HEK293T (cell line): ENCODE measurements around the gene NEK10.

ENCODE experiments used
- CTCF ChIA-PET: fragments of 350-600 bp; formaldehyde crosslinking; extraction: SDS; loops from one replicate; lab custom pipeline; 2021; ENCODE audit warnings: antibody characterized with exemption, inconsistent platforms; lab: Yijun Ruan, JAX
- POLR2A ChIA-PET: fragments of 350-600 bp; formaldehyde crosslinking; extraction: SDS; loops from one replicate; lab custom pipeline; 2020; ENCODE audit warnings: antibody characterized with exemption, inconsistent platforms; lab: Yijun Ruan, JAX
- DNase-seq: peaks from one replicate; pipeline ENCODE4 v3.0.0; 2012; ENCODE audit warnings: mixed read lengths; ENCODE audit errors: extremely low spot score
- ARNT ChIP-seq: fragments of 450-650 bp; IDR thresholded peaks from 2 replicates; pipeline ENCODE4 v1.6.1; 2017; ENCODE audit warnings: mild to moderate bottlenecking
- BHLHE40 ChIP-seq: fragments of 450-650 bp; IDR thresholded peaks from 2 replicates; pipeline ENCODE4 v1.6.1; 2016; ENCODE audit warnings: mild to moderate bottlenecking, moderate library complexity, borderline replicate concordance
- CTBP1 ChIP-seq: fragments of 450-650 bp; IDR thresholded peaks from 2 replicates; pipeline ENCODE4 v1.6.1; 2016; ENCODE audit warnings: borderline replicate concordance
- ELF4 ChIP-seq: fragments of 450-650 bp; IDR thresholded peaks from 2 replicates; pipeline ENCODE4 v1.6.1; 2017; ENCODE audit warnings: antibody characterized with exemption
- FOXA1 ChIP-seq: fragments of 450-650 bp; IDR thresholded peaks from 2 replicates; pipeline ENCODE4 v1.6.1; 2016; ENCODE audit warnings: mild to moderate bottlenecking
- FOXK2 ChIP-seq: fragments of 450-650 bp; IDR thresholded peaks from 2 replicates; pipeline ENCODE4 v1.6.1; 2016; ENCODE audit warnings: mild to moderate bottlenecking
- FOXM1 ChIP-seq: fragments of 450-650 bp; IDR thresholded peaks from 2 replicates; pipeline ENCODE4 v1.6.1; 2017; ENCODE audit warnings: mild to moderate bottlenecking, borderline replicate concordance
- HDGF ChIP-seq: fragments of 450-650 bp; IDR thresholded peaks from 2 replicates; pipeline ENCODE4 v1.6.1; 2017; ENCODE audit warnings: antibody characterized with exemption, borderline replicate concordance
- L3MBTL2 ChIP-seq: fragments of 450-650 bp; conservative IDR thresholded peaks from 2 replicates; pipeline ENCODE4 v1.6.1; 2016; ENCODE audit warnings: mild to moderate bottlenecking
- LEF1 ChIP-seq: fragments of 450-650 bp; IDR thresholded peaks from 2 replicates; pipeline ENCODE4 v1.6.1; 2017; ENCODE audit warnings: mild to moderate bottlenecking, borderline replicate concordance
- NFRKB ChIP-seq: fragments of 450-650 bp; IDR thresholded peaks from 2 replicates; pipeline ENCODE4 v1.6.1; 2016; ENCODE audit warnings: mild to moderate bottlenecking, moderate library complexity
- PKNOX1 ChIP-seq: fragments of 450-650 bp; IDR thresholded peaks from 2 replicates; pipeline ENCODE4 v1.6.1; 2016
- SP1 ChIP-seq: fragments of 450-650 bp; IDR thresholded peaks from 2 replicates; pipeline ENCODE4 v1.6.1; 2017
- SUZ12 ChIP-seq: fragments of 450-650 bp; IDR thresholded peaks from 2 replicates; pipeline ENCODE4 v1.6.1; 2016; ENCODE audit warnings: mild to moderate bottlenecking
- TARDBP ChIP-seq: fragments of 450-650 bp; IDR thresholded peaks from 2 replicates; pipeline ENCODE4 v1.6.1; 2016
- ZNF384 ChIP-seq: fragments of 450-650 bp; IDR thresholded peaks from 2 replicates; pipeline ENCODE4 v1.6.1; 2016

The NEK10 gene

GRCh38 chr3:27193056-27193455 lies 176.1 kb downstream of the NEK10 start:
- no peak for TF ChIP-seq ARNT
- no peak for DNase-seq
- POLR2A ChIA-PET = no interaction called here
- CTCF ChIA-PET = interaction anchor here (0.7 kb wide), 1 partner anchor 51 kb away, joined by 3 read pairs; no protein-coding TSS in a partner anchor

GRCh38 chr3:27186013-27186412 lies 183.2 kb downstream of the NEK10 start:
- ChIA-PET POLR2A (no interaction called here), CTCF (no interaction called here)
- DNase-seq = no peak

GRCh38 chr3:27185231-27185989 lies 183.8 kb downstream of the NEK10 start:
- no peak for DNase-seq
- ChIA-PET POLR2A (no interaction called here), CTCF (no interaction called here)
- TF ChIP-seq SUZ12 (no peak), SP1 (no peak)

More at GRCh38 chr3:27186013-27186412, 183.2 kb downstream of the NEK10 start:
- TF ChIP-seq ELF4 (no peak), FOXK2 (no peak), SUZ12 (no peak), CTBP1 (no peak), TARDBP (no peak), ZNF384 (no peak), LEF1 (no peak), BHLHE40 (no peak), PKNOX1 (no peak), SP1 (no peak)

DNA sequence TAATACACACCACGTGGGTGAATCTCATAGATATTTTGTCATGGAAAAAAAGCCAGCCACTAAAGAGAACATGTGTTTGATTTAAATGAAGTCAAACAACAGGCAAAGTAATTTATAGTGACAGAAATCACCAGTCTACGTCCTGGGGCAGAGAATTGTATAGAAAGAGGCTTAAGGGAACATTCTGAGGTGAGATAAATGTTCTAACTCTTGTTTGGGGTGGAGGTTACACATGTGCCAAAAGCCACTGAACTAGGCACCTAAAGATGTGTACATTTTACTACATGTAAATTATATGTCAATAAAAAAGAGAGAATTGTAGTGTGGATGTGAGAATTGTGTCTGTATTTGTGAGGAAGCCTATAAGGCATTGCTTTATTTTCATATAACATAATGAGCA lies 184.9 kb downstream of the NEK10 start:
- no peak for TF ChIP-seq SUZ12
- no peak for TF ChIP-seq LEF1
- no peak for TF ChIP-seq ZNF384
- TF ChIP-seq TARDBP = no peak
- TF ChIP-seq NFRKB = no peak
- no peak for TF ChIP-seq CTBP1
- no peak for TF ChIP-seq FOXK2
- ChIA-PET CTCF (no interaction called here), POLR2A (no interaction called here)
- no peak for DNase-seq

- CTCF ChIA-PET = no interaction called here
- no peak for DNase-seq
- POLR2A ChIA-PET = no interaction called here
- TF ChIP-seq LEF1 (no peak), FOXA1 (no peak), ELF4 (no peak), L3MBTL2 (no peak), HDGF (no peak), BHLHE40 (no peak), PKNOX1 (no peak), NFRKB (no peak), SUZ12 (no peak), SP1 (no peak), FOXM1 (no peak), ARNT (no peak), TARDBP (no peak), ZNF384 (no peak), FOXK2 (no peak), CTBP1 (no peak)
These were observed 192.9 kb downstream of the NEK10 start for GRCh38 chr3:27176256-27176655.

- no peak for DNase-seq
- TF ChIP-seq FOXA1 (no peak), HDGF (no peak), FOXM1 (no peak), NFRKB (no peak), BHLHE40 (no peak), ARNT (no peak), CTBP1 (no peak), LEF1 (no peak)
- ChIA-PET CTCF (no interaction called here), POLR2A (no interaction called here)
These were observed 194.7 kb downstream of the NEK10 start for GRCh38 chr3:27174530-27174929.

DNA sequence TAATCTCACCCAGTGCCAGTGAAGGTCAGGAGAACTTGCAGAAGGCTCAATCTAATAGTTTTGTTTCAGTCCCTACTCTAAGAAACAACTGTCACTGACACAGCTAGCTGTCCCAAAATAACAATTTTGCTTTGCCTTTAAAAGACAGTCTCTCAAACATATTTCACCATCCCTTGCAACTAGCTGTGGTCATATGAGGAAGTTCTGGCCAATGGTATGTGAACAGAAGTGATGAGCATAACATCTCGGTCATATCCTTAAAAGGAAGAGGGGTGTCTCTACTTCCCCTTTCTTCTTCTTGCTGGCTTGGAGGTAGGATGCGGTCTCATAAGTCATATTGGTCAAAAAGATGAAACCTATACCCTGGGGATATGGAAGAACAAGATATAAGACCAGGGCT lies 198.1 kb downstream of the NEK10 start:
- TF ChIP-seq SP1 (no peak), TARDBP (no peak), BHLHE40 (no peak), FOXM1 (no peak), FOXA1 (no peak), ZNF384 (no peak), ARNT (no peak)
- POLR2A ChIA-PET = no interaction called here
- CTCF ChIA-PET = interaction anchor here (0.6 kb wide), 1 partner anchor 1010 kb away, joined by 4 read pairs; no protein-coding TSS in a partner anchor
- no peak for DNase-seq
